H9 (cell line): Measurements from ENCODE around the gene LACRT. TPM values are rescaled to one million over a fixed set of nuclear protein-coding genes. Genes with fewer than 3 reads are reported as not detected.

ENCODE experiments used
- DNase-seq: peaks from one replicate; pipeline ENCODE4 v3.0.0-alpha.2; 2017
- H2AFZ ChIP-seq: one replicate; pipeline ENCODE4 v1.6.1; 2013; ENCODE audit warnings: mild to moderate bottlenecking, low read length, control low read depth, moderate library complexity
- H2AK5ac ChIP-seq: 2 replicates; pipeline ENCODE4 v1.6.1; 2013; ENCODE audit warnings: low read length, control low read depth, mixed read lengths; ENCODE audit not compliant: insufficient read length
- H2BK120ac ChIP-seq: one replicate; pipeline ENCODE4 v1.6.1; 2013; ENCODE audit warnings: low read depth, mild to moderate bottlenecking, low read length, control low read depth, inconsistent platforms; ENCODE audit not compliant: poor library complexity, severe bottlenecking
- H2BK12ac ChIP-seq: 2 replicates; pipeline ENCODE4 v1.6.1; 2013; ENCODE audit warnings: low read length, control low read depth, mixed read lengths, low read depth; ENCODE audit not compliant: insufficient read length
- H2BK15ac ChIP-seq: 2 replicates; pipeline ENCODE4 v1.6.1; 2013; ENCODE audit warnings: low read depth, low read length, control low read depth
- H2BK20ac ChIP-seq: one replicate; pipeline ENCODE4 v1.6.1; 2013; ENCODE audit warnings: low read depth, mild to moderate bottlenecking, low read length, control low read depth, inconsistent platforms; ENCODE audit not compliant: poor library complexity, severe bottlenecking
- H2BK5ac ChIP-seq: 2 replicates; pipeline ENCODE4 v1.6.1; 2013; ENCODE audit warnings: low read length, control low read depth, mixed read lengths; ENCODE audit not compliant: insufficient read length
- H3K14ac ChIP-seq: 2 replicates; pipeline ENCODE4 v1.6.1; 2013; ENCODE audit warnings: low read length, control low read depth; ENCODE audit not compliant: insufficient read depth
- H3K18ac ChIP-seq: 2 replicates; pipeline ENCODE4 v1.6.1; 2013; ENCODE audit warnings: low read depth, mild to moderate bottlenecking, mixed read lengths, low read length, control low read depth; ENCODE audit not compliant: insufficient read length
- H3K23ac ChIP-seq: 2 replicates; pipeline ENCODE4 v1.6.1; 2013; ENCODE audit warnings: low read length, control low read depth, mixed read lengths, low read depth; ENCODE audit not compliant: insufficient read length
- H3K23me2 ChIP-seq: 2 replicates; pipeline ENCODE4 v1.6.1; 2013; ENCODE audit warnings: low read depth, mild to moderate bottlenecking, mixed read lengths, low read length, control low read depth; ENCODE audit not compliant: insufficient read length, poor library complexity, severe bottlenecking
- H3K27ac ChIP-seq: 2 replicates; pipeline ENCODE4 v1.5.1; 2013; ENCODE audit warnings: low read length, control low read depth, mixed read lengths, low read depth; ENCODE audit not compliant: insufficient read length
- H3K27me3 ChIP-seq: 2 replicates; pipeline ENCODE4 v1.6.1; 2013; ENCODE audit warnings: low read length, control low read depth, inconsistent platforms; ENCODE audit not compliant: insufficient read depth
- H3K4ac ChIP-seq: 2 replicates; pipeline ENCODE4 v1.6.1; 2013; ENCODE audit warnings: low read depth, mild to moderate bottlenecking, control low read depth, inconsistent platforms, low read length, moderate library complexity
- H3K4me1 ChIP-seq: 2 replicates; pipeline ENCODE4 v1.6.1; 2013; ENCODE audit warnings: low read length, control low read depth, inconsistent platforms; ENCODE audit not compliant: insufficient read depth
- H3K4me2 ChIP-seq: 2 replicates; pipeline ENCODE4 v1.6.1; 2013; ENCODE audit warnings: low read length, control low read depth, mixed read lengths; ENCODE audit not compliant: insufficient read length, insufficient read depth
- H3K56ac ChIP-seq: 2 replicates; pipeline ENCODE4 v1.6.1; 2013; ENCODE audit warnings: low read depth, mild to moderate bottlenecking, mixed read lengths, low read length, control low read depth; ENCODE audit not compliant: insufficient read length
- H3K79me1 ChIP-seq: 2 replicates; pipeline ENCODE4 v1.6.1; 2013; ENCODE audit warnings: low read depth, mild to moderate bottlenecking, moderate library complexity, low read length, control low read depth, inconsistent platforms; ENCODE audit not compliant: insufficient read depth, poor library complexity, severe bottlenecking
- H3K79me2 ChIP-seq: 2 replicates; pipeline ENCODE4 v1.6.1; 2013; ENCODE audit warnings: low read length, control low read depth, inconsistent platforms; ENCODE audit not compliant: insufficient read depth
- H3K9ac ChIP-seq: 2 replicates; pipeline ENCODE4 v1.6.1; 2013; ENCODE audit warnings: low read length, control low read depth, mixed read lengths; ENCODE audit not compliant: insufficient read length; ENCODE audit errors: extremely low read depth
- H3K9me3 ChIP-seq: one replicate; pipeline ENCODE4 v1.6.1; 2013; ENCODE audit warnings: low read depth, low read length, inconsistent platforms; ENCODE audit not compliant: control insufficient read depth
- H3T11ph ChIP-seq: one replicate; pipeline ENCODE4 v1.6.1; 2013; ENCODE audit warnings: mild to moderate bottlenecking, low read length, control low read depth, inconsistent platforms
- H4K20me1 ChIP-seq: one replicate; pipeline ENCODE4 v1.6.1; 2013; ENCODE audit not compliant: control insufficient read depth, insufficient read length, insufficient read depth
- H4K5ac ChIP-seq: 2 replicates; pipeline ENCODE4 v1.6.1; 2013; ENCODE audit warnings: low read depth, mild to moderate bottlenecking, mixed read lengths, low read length, control low read depth; ENCODE audit not compliant: insufficient read length
- H4K8ac ChIP-seq: replicated peaks from 2 replicates; pipeline ENCODE4 v1.6.1; 2013; ENCODE audit warnings: low read length, control low read depth, mixed read lengths, low read depth; ENCODE audit not compliant: insufficient read length
- H4K91ac ChIP-seq: 2 replicates; pipeline ENCODE4 v1.6.1; 2013; ENCODE audit warnings: low read depth, mild to moderate bottlenecking, moderate library complexity, mixed read lengths, low read length, control low read depth; ENCODE audit not compliant: insufficient read length
- H3K27ac Mint-ChIP-seq, 3 experiments: 2 replicates in 2 of 3; 3 replicates in 1 of 3; pipeline ENCODE4 v1.8.0; 2020 to 2021; ENCODE audit warnings: mixed read lengths in 3 of 3, mild to moderate bottlenecking in 1 of 3, moderate library complexity in 1 of 3
- H3K27me3 Mint-ChIP-seq: 2 replicates; pipeline ENCODE4 v1.8.0; 2021; ENCODE audit warnings: low read depth, mild to moderate bottlenecking, moderate library complexity, mixed read lengths
- H3K36me3 Mint-ChIP-seq, 3 experiments: 2 replicates in 2 of 3; 3 replicates in 1 of 3; pipeline ENCODE4 v1.8.0; 2020 to 2021; ENCODE audit warnings: low read depth in 3 of 3, mixed read lengths in 3 of 3; ENCODE audit not compliant: insufficient read depth in 1 of 3
- H3K4me1 Mint-ChIP-seq, 2 experiments: 2 replicates each; pipeline ENCODE4 v1.8.0; 2020; ENCODE audit warnings: mixed read lengths in 2 of 2
- H3K4me3 Mint-ChIP-seq, 2 experiments: 2 replicates in 1 of 2; 3 replicates in 1 of 2; pipeline ENCODE4 v1.8.0; 2020 to 2021; ENCODE audit warnings: mild to moderate bottlenecking in 2 of 2, mixed read lengths in 2 of 2, moderate library complexity in 1 of 2
- H3K9me3 Mint-ChIP-seq, 2 experiments: 2 replicates in 1 of 2; 3 replicates in 1 of 2; pipeline ENCODE4 v1.8.0; 2020; ENCODE audit warnings: mild to moderate bottlenecking in 2 of 2, mixed read lengths in 2 of 2, moderate library complexity in 1 of 2
- WGBS: extraction: QIAGEN DNeasy Blood & Tissue Kit; methylation state at CpG from one replicate; pipeline ENCODE4 v1.1.7; 2013; ENCODE audit warnings: missing lambda C conversion rate, low lambda C conversion rate, mixed read lengths; ENCODE audit not compliant: insufficient read length; ENCODE audit errors: extremely low coverage; 5-methylcytosine and 5-hydroxymethylcytosine counted together
- total RNA-seq: library from RNA; stranded (reverse); gene quantifications from 2 replicates; pipeline ENCODE4 v1.2.1, GENCODE V29; 2021
- TF ChIP-seq, protein P1 (sequence below): fragments of 200-600 bp; sonication (generic); conservative IDR thresholded peaks from 3 replicates; pipeline ENCODE4 v1.8.0; 2021; ENCODE audit warnings: antibody characterized with exemption, mild to moderate bottlenecking

LACRT gene
- total RNA-seq, 1 experiment from 2014 or later: not detected

DNA sequence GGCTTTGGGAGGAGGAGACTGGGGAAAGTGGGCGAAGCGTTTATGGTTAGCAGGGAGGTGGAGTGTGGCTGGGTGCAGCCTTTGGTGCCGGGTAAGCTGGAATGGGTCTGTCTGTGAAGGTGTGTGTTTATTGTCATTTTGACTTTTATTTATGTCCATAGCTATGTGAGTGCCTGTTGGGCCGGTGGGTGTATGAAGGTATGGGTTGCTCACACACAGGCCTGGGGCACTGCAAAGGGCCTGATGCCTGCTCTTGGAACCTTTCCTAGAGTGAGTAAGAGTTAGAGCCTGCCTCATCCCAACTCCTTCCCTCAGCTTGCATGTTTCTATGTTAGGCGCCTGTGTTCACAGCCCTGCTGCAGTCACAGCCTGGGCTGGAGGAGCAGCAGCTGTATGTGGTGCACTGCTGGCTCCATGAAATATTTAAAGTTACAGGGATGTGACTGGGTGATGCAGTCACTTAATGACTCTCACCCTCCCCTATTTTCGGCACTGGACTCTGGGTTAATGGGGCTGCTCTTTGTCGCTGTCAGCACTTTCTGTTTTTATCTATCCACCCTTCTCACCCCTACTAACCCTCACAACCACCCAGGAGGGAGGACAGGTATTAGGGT lies 43.6 kb downstream of the LACRT start:
- Histone ChIP-seq H4K5ac (no peak overlapping the region), H3K23me2 (peaks cover 12% of the 10 kb centered on the region), H3K14ac (no peak overlapping the region), H3K4ac (no peak overlapping the region), H2BK20ac (no peak overlapping the region), H4K8ac (no peak overlapping the region), H4K91ac (no peak overlapping the region), H3K23ac (no peak overlapping the region), H3K9ac (no peak overlapping the region), H2AK5ac (no peak overlapping the region), H3K4me1 (peaks cover 3% of the 10 kb centered on the region; the same call in 1 of the 2 replicates), H3K79me1 (no peaks in the 10 kb centered on the region), H3K4me2 (no peak overlapping the region), H2BK120ac (no peak overlapping the region), H3T11ph (no peak overlapping the region), H3K9me3 (no peaks in the 10 kb centered on the region), H3K18ac (no peak overlapping the region), H3K56ac (no peak overlapping the region), H2BK15ac (no peak overlapping the region), H2BK12ac (no peak overlapping the region), H3K27ac (no peak overlapping the region), H2AFZ (no peak overlapping the region), H3K27me3 (peaks cover 16% of the 10 kb centered on the region; the same call in 1 of the 2 replicates), H3K79me2 (no peaks in the 10 kb centered on the region), H4K20me1 (no peaks in the 10 kb centered on the region), H2BK5ac (no peak overlapping the region)
- Mint-ChIP-seq H3K4me3 (no peak overlapping the region), H3K27me3 (peaks cover 95% of the 10 kb centered on the region), H3K36me3 (peaks cover 0 to 1% (median 0%) of the 10 kb centered on the region in 3 experiments; a peak in 1 of 7 replicates), H3K27ac (no peak overlapping the region), H3K4me1 (peaks cover 33 to 45% of the 10 kb centered on the region in 2 experiments), H3K9me3 (no peaks in the 10 kb centered on the region; a peak in 1 of 5 replicates)
- DNase-seq: no peak
- WGBS: no CpG with 5 or more reads among the region's 7 CpGs
- TF ChIP-seq, protein P1, sequence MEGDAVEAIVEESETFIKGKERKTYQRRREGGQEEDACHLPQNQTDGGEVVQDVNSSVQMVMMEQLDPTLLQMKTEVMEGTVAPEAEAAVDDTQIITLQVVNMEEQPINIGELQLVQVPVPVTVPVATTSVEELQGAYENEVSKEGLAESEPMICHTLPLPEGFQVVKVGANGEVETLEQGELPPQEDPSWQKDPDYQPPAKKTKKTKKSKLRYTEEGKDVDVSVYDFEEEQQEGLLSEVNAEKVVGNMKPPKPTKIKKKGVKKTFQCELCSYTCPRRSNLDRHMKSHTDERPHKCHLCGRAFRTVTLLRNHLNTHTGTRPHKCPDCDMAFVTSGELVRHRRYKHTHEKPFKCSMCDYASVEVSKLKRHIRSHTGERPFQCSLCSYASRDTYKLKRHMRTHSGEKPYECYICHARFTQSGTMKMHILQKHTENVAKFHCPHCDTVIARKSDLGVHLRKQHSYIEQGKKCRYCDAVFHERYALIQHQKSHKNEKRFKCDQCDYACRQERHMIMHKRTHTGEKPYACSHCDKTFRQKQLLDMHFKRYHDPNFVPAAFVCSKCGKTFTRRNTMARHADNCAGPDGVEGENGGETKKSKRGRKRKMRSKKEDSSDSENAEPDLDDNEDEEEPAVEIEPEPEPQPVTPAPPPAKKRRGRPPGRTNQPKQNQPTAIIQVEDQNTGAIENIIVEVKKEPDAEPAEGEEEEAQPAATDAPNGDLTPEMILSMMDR: no peak
